ENCODE results near the gene WDR54. TPM values are rescaled to one million over a fixed set of nuclear protein-coding genes. Genes with fewer than 3 reads are reported as not detected.

Gene WDR54
- total RNA-seq, 1 experiment from 2014 or later: 54.9 TPM

- peak; percentile 89 for DNase-seq (ENCODE audit: low read depth, low spot score)
- RAD21 ChIA-PET (ENCODE audit: low non-redundant PET in 1 of 2, low total read pairs in 2 of 2, uncharacterized antibody in 2 of 2, unreplicated experiment in 2 of 2): interaction anchor here in 1 of 2 experiments (0.6 kb wide), 1 partner anchor 57 kb away, joined by 3 read pairs; the partner anchor contains the start of genes AUP1 and HTRA2
- intact Hi-C loops (cut with micrococcal nuclease): no loop called here
- peak; percentile 63; the same call in 1 of the 2 replicates for TF ChIP-seq SRF (IDR thresholded peaks at IDR 0.05; ENCODE audit: low read depth)
- no peak for TF ChIP-seq EZH2phosphoT487 (IDR thresholded peaks at IDR 0.05; ENCODE audit: borderline replicate concordance)
- TF ChIP-seq POLR2AphosphoS5 (IDR thresholded peaks at IDR 0.05; ENCODE audit: low read depth, low read length): peak; percentile 99
- no peak for TF ChIP-seq FOSL1 (IDR thresholded peaks at IDR 0.05; ENCODE audit: low read depth)
- peak; percentile 85 for TF ChIP-seq SIN3A (IDR thresholded peaks at IDR 0.05; ENCODE audit: low read depth)
- peak; percentile 50 for TF ChIP-seq SP1 (IDR thresholded peaks at IDR 0.05; ENCODE audit: low read depth)
- peak; percentile 74 for TF ChIP-seq JUND (IDR thresholded peaks at IDR 0.05)
- no peak for TF ChIP-seq REST (IDR thresholded peaks at IDR 0.05; ENCODE audit: low read depth)
- TF ChIP-seq, protein P1, sequence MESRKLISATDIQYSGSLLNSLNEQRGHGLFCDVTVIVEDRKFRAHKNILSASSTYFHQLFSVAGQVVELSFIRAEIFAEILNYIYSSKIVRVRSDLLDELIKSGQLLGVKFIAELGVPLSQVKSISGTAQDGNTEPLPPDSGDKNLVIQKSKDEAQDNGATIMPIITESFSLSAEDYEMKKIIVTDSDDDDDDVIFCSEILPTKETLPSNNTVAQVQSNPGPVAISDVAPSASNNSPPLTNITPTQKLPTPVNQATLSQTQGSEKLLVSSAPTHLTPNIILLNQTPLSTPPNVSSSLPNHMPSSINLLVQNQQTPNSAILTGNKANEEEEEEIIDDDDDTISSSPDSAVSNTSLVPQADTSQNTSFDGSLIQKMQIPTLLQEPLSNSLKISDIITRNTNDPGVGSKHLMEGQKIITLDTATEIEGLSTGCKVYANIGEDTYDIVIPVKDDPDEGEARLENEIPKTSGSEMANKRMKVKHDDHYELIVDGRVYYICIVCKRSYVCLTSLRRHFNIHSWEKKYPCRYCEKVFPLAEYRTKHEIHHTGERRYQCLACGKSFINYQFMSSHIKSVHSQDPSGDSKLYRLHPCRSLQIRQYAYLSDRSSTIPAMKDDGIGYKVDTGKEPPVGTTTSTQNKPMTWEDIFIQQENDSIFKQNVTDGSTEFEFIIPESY (IDR thresholded peaks at IDR 0.05; ENCODE audit: extremely low read depth, insufficient replicate concordance, low read length): peak; percentile 65
- TF ChIP-seq ATF3 (IDR thresholded peaks at IDR 0.05): no peak
- peak; percentile 76 for TF ChIP-seq EGR1 (IDR thresholded peaks at IDR 0.05; ENCODE audit: low read depth)
- TF ChIP-seq CBX3 (IDR thresholded peaks at IDR 0.05; ENCODE audit: low read depth): peak; percentile 88
- no peak for TF ChIP-seq CEBPB (IDR thresholded peaks at IDR 0.05; ENCODE audit: low read depth)
- TF ChIP-seq ELF1 (IDR thresholded peaks at IDR 0.05; ENCODE audit: borderline replicate concordance, low read depth): no peak; the same call in 1 of the 2 replicates
- TF ChIP-seq, protein P2, sequence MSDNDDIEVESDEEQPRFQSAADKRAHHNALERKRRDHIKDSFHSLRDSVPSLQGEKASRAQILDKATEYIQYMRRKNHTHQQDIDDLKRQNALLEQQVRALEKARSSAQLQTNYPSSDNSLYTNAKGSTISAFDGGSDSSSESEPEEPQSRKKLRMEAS (IDR thresholded peaks at IDR 0.05): peak; percentile 86
- no peak for TF ChIP-seq CTCF (IDR thresholded peaks at IDR 0.05 in 2 of 3, conservative IDR thresholded peaks at IDR 0.05 in 1 of 3; ENCODE audit: borderline replicate concordance in 1 of 3, insufficient read depth in 1 of 3, low read depth in 2 of 3, low read length in 2 of 3)
- TF ChIP-seq EZH2 (IDR thresholded peaks at IDR 0.05): no peak
- peak; percentile 20 for TF ChIP-seq TCF7L2 (IDR thresholded peaks at IDR 0.05; ENCODE audit: borderline replicate concordance, extremely low read depth, insufficient read depth, insufficient read length)
Observed at GRCh38 chr2:74472086-74472944, 50.8 kb downstream of the WDR54 start, which contains the start of gene MRPL53. Gene MRPL53, minus strand, starts transcription at chr2:74472680. Its CDS starts 20 bp downstream, at chr2:74472660.

More at GRCh38 chr2:74472086-74472944, 50.8 kb downstream of the WDR54 start, which contains the start of gene MRPL53:
- CTCF ChIA-PET: interaction anchor here (1.5 kb wide), 1 partner anchor 11 kb away, joined by 11 read pairs; the partner anchor contains the start of genes CCDC142 and TTC31
- peak; percentile 86 for ATAC-seq
- Histone ChIP-seq H3K4me1 (ENCODE audit: control insufficient read depth in 1 of 2, insufficient read depth in 2 of 2, low read length in 2 of 2) (peaks cover 12 to 18% of the 10 kb centered on the region in 2 experiments; a peak in 3 of 4 replicates), H3K4me2 (ENCODE audit: low read length) (peak within 1 kb of the TSS; percentile 88), H3K9me3 (ENCODE audit: control insufficient read depth in 1 of 2, insufficient read depth in 1 of 2, low read depth in 1 of 2, low read length in 2 of 2) (no peaks in the 10 kb centered on the region), H3K9ac (ENCODE audit: low read length) (peak within 1 kb of the TSS; percentile 87), H3K27ac (ENCODE audit: low read depth, low read length) (peak within 1 kb of the TSS; percentile 82), H3K9me2 (ENCODE audit: insufficient read depth) (no peaks in the 10 kb centered on the region), H3K79me2 (ENCODE audit: insufficient read depth, low read length) (peaks cover 10% of the 10 kb centered on the region), H3K27me3 (ENCODE audit: insufficient read depth, low read length) (no peaks in the 10 kb centered on the region), H2AFZ (ENCODE audit: low read depth, low read length, poor library complexity, severe bottlenecking) (no peak within 1 kb of the TSS), H3K36me3 (ENCODE audit: control insufficient read depth in 1 of 2, insufficient read depth in 2 of 2, low read length in 2 of 2) (peaks cover 8 to 17% of the 10 kb centered on the region in 2 experiments; a peak in 2 of 4 replicates), H4K20me1 (ENCODE audit: insufficient read depth) (no peaks in the 10 kb centered on the region), H3K4me3 (replicated peaks in 1 of 2; ENCODE audit: low read depth in 1 of 2, low read length in 2 of 2) (peak within 1 kb of the TSS; percentile 94 to 96)
- POLR2A ChIA-PET: interaction anchor here (0.8 to 2.7 kb wide), 6 partner anchors 9 to 58 kb away, joined by 3 to 25 read pairs (median 4); partner anchors contain the start of genes AUP1, CCDC142, HTRA2 and TTC31
- BruUV-seq (replicated peaks): TSS peak; percentile 86

Measured in HCT116 (cell line).